Trophoblast cell (in vitro differentiated cells and primary cell): ENCODE data around the gene SRRM2.

Experiments
- DNase-seq, 2 donors: peaks; one replicate each; pipeline ENCODE4 v3.0.0-alpha.2; 2016
- H2AFZ ChIP-seq: 2 replicates; pipeline ENCODE4 v1.6.1; 2013; ENCODE audit warnings: low read length, moderate library complexity, mild to moderate bottlenecking; ENCODE audit not compliant: insufficient read depth, poor library complexity
- H2AK5ac ChIP-seq: 2 replicates; pipeline ENCODE4 v1.6.1; 2013; ENCODE audit warnings: mild to moderate bottlenecking, low read length
- H2BK120ac ChIP-seq: 2 replicates; pipeline ENCODE4 v1.6.1; 2013; ENCODE audit warnings: low read length, mild to moderate bottlenecking, moderate library complexity; ENCODE audit not compliant: insufficient read depth, poor library complexity
- H2BK12ac ChIP-seq: 2 replicates; pipeline ENCODE4 v1.6.1; 2013; ENCODE audit warnings: mild to moderate bottlenecking, low read length, moderate library complexity
- H2BK5ac ChIP-seq: 2 replicates; pipeline ENCODE4 v1.6.1; 2013; ENCODE audit warnings: low read length, low read depth, moderate library complexity, mild to moderate bottlenecking; ENCODE audit not compliant: poor library complexity
- H3K14ac ChIP-seq: 2 replicates; pipeline ENCODE4 v1.6.1; 2013; ENCODE audit warnings: mild to moderate bottlenecking, low read length
- H3K18ac ChIP-seq: 2 replicates; pipeline ENCODE4 v1.6.1; 2013; ENCODE audit warnings: mild to moderate bottlenecking, low read length
- H3K23ac ChIP-seq: 2 replicates; pipeline ENCODE4 v1.6.1; 2013; ENCODE audit warnings: low read length
- H3K27ac ChIP-seq: 2 replicates; pipeline ENCODE4 v1.5.1; 2013; ENCODE audit warnings: low read depth, mild to moderate bottlenecking, inconsistent platforms, low read length, moderate library complexity
- H3K27me3 ChIP-seq: 2 replicates; pipeline ENCODE4 v1.6.1; 2013; ENCODE audit warnings: inconsistent platforms, mild to moderate bottlenecking, low read length, moderate library complexity; ENCODE audit not compliant: insufficient read depth
- H3K36me3 ChIP-seq, 2 experiments: 1 replicate in 1 of 2; 2 replicates in 1 of 2; pipeline ENCODE4 v1.6.1; 2013; ENCODE audit warnings: low read length in 2 of 2, mild to moderate bottlenecking in 2 of 2, moderate library complexity in 1 of 2; ENCODE audit not compliant: insufficient read depth in 2 of 2, control insufficient read depth in 1 of 2
- H3K4ac ChIP-seq: 2 replicates; pipeline ENCODE4 v1.6.1; 2013; ENCODE audit warnings: low read depth, mild to moderate bottlenecking, low read length, moderate library complexity
- H3K4me1 ChIP-seq, 2 experiments: 1 replicate in 1 of 2; 2 replicates in 1 of 2; pipeline ENCODE4 v1.6.1; 2013; ENCODE audit warnings: low read length in 2 of 2, mild to moderate bottlenecking in 2 of 2, moderate library complexity in 1 of 2; ENCODE audit not compliant: insufficient read depth in 2 of 2, control insufficient read depth in 1 of 2
- H3K4me2 ChIP-seq: 2 replicates; pipeline ENCODE4 v1.6.1; 2013; ENCODE audit warnings: inconsistent platforms, mild to moderate bottlenecking, low read length, moderate library complexity
- H3K4me3 ChIP-seq: 2 replicates; pipeline ENCODE4 v1.5.1; 2013; ENCODE audit warnings: mild to moderate bottlenecking, low read depth, low read length, inconsistent platforms
- H3K79me1 ChIP-seq: one replicate; pipeline ENCODE4 v1.6.1; 2013; ENCODE audit warnings: low read length
- H3K79me2 ChIP-seq: 2 replicates; pipeline ENCODE4 v1.6.1; 2013; ENCODE audit warnings: low read length, mild to moderate bottlenecking; ENCODE audit not compliant: control insufficient read depth, insufficient read depth, poor library complexity
- H3K9ac ChIP-seq: 2 replicates; pipeline ENCODE4 v1.6.1; 2013; ENCODE audit warnings: mild to moderate bottlenecking, low read length
- H3K9me3 ChIP-seq: 2 replicates; pipeline ENCODE4 v1.6.1; 2013; ENCODE audit warnings: low read depth, mild to moderate bottlenecking, control low read depth, inconsistent platforms, low read length; ENCODE audit not compliant: insufficient read depth
- H4K12ac ChIP-seq: 2 replicates; pipeline ENCODE4 v1.6.1; 2013; ENCODE audit warnings: low read depth, mild to moderate bottlenecking, low read length, moderate library complexity
- H4K8ac ChIP-seq: 2 replicates; pipeline ENCODE4 v1.6.1; 2013; ENCODE audit warnings: low read depth, mild to moderate bottlenecking, low read length, moderate library complexity
- H4K91ac ChIP-seq: one replicate; pipeline ENCODE4 v1.6.1; 2013; ENCODE audit warnings: low read depth, mild to moderate bottlenecking, low read length, moderate library complexity
- WGBS: extraction: QIAGEN DNeasy Blood & Tissue Kit; methylation state at CpG from one replicate; pipeline ENCODE4 v1.1.7; 2013; ENCODE audit warnings: missing lambda C conversion rate; ENCODE audit not compliant: insufficient read length, insufficient coverage; ENCODE audit errors: extremely low coverage; 5-methylcytosine and 5-hydroxymethylcytosine counted together

SRRM2 gene

GRCh38 chr16:2748757-2749455, 3.5 kb upstream of the SRRM2 start:
- no peak overlapping the region for H3K18ac ChIP-seq
- H3K36me3 ChIP-seq: no peaks in the 10 kb centered on the region
- H4K91ac ChIP-seq: no peak overlapping the region
- H3K27ac ChIP-seq: no peak overlapping the region
- no peak for DNase-seq
- no peak overlapping the region for H3K9ac ChIP-seq
- no peak overlapping the region for H2AFZ ChIP-seq
- no peaks in the 10 kb centered on the region for H3K27me3 ChIP-seq
- H2AK5ac ChIP-seq: no peak overlapping the region
- peaks cover 2% of the 10 kb centered on the region for H3K9me3 ChIP-seq
- no peak overlapping the region for H3K14ac ChIP-seq
- no peak overlapping the region for H3K4ac ChIP-seq
- peaks cover 22% of the 10 kb centered on the region for H3K79me2 ChIP-seq
- H3K4me1 ChIP-seq: peaks cover 5% of the 10 kb centered on the region in 2 experiments
- no peak overlapping the region for H4K12ac ChIP-seq
- H2BK5ac ChIP-seq: no peak overlapping the region
- H3K4me2 ChIP-seq: no peak overlapping the region
- no peak overlapping the region for H3K23ac ChIP-seq
- WGBS: no CpG with 5 or more reads among the region's 7 CpGs
- H4K8ac ChIP-seq: no peak overlapping the region
- H3K79me1 ChIP-seq: peaks cover 20% of the 10 kb centered on the region
- no peak overlapping the region for H3K4me3 ChIP-seq
- H2BK120ac ChIP-seq: no peak overlapping the region
- no peak overlapping the region for H2BK12ac ChIP-seq

- no peak overlapping the region for H4K12ac ChIP-seq
- H3K18ac ChIP-seq: no peak overlapping the region
- no peak overlapping the region for H3K14ac ChIP-seq
- H2BK5ac ChIP-seq: no peak overlapping the region
- H3K27me3 ChIP-seq: no peaks in the 10 kb centered on the region
- no peak overlapping the region for H2AFZ ChIP-seq
- no peak overlapping the region for H2AK5ac ChIP-seq
- DNase-seq: no peak
- H3K9me3 ChIP-seq: peaks cover 2% of the 10 kb centered on the region
- H3K79me2 ChIP-seq: peaks cover 27% of the 10 kb centered on the region
- H3K4me3 ChIP-seq: no peak overlapping the region
- WGBS: no CpG with 5 or more reads among the region's 5 CpGs
- no peaks in the 10 kb centered on the region for H3K36me3 ChIP-seq
- H3K4me1 ChIP-seq: peaks cover 8 to 10% of the 10 kb centered on the region in 2 experiments
- no peak overlapping the region for H4K8ac ChIP-seq
- H3K4ac ChIP-seq: no peak overlapping the region
- H3K27ac ChIP-seq: no peak overlapping the region
- H3K23ac ChIP-seq: no peak overlapping the region
- peaks cover 20% of the 10 kb centered on the region for H3K79me1 ChIP-seq
- H3K4me2 ChIP-seq: no peak overlapping the region
- H3K9ac ChIP-seq: no peak overlapping the region
- H2BK120ac ChIP-seq: no peak overlapping the region
- no peak overlapping the region for H2BK12ac ChIP-seq
- H4K91ac ChIP-seq: no peak overlapping the region
Measured at GRCh38 chr16:2749476-2749875, 3.0 kb upstream of the SRRM2 start.

GRCh38 chr16:2749936-2750335, 2.5 kb upstream of the SRRM2 start:
- no peak overlapping the region for H3K4me2 ChIP-seq
- no peak overlapping the region for H3K18ac ChIP-seq
- no peak overlapping the region for H3K23ac ChIP-seq
- H3K4me1 ChIP-seq: peaks cover 8 to 12% of the 10 kb centered on the region in 2 experiments
- no peak overlapping the region for H2AFZ ChIP-seq
- no peak overlapping the region for H3K4me3 ChIP-seq
- no peak overlapping the region for H3K4ac ChIP-seq
- no CpG with 5 or more reads among the region's 6 CpGs for WGBS
- no peak overlapping the region for H4K8ac ChIP-seq
- H3K79me2 ChIP-seq: peaks cover 30% of the 10 kb centered on the region
- H2BK120ac ChIP-seq: no peak overlapping the region
- no peak overlapping the region for H3K27ac ChIP-seq
- DNase-seq: no peak
- peaks cover 20% of the 10 kb centered on the region for H3K79me1 ChIP-seq
- no peak overlapping the region for H4K12ac ChIP-seq
- H3K27me3 ChIP-seq: no peaks in the 10 kb centered on the region
- no peak overlapping the region for H3K14ac ChIP-seq
- no peak overlapping the region for H2BK12ac ChIP-seq
- H3K9me3 ChIP-seq: peaks cover 2% of the 10 kb centered on the region
- H2BK5ac ChIP-seq: no peak overlapping the region
- H2AK5ac ChIP-seq: no peak overlapping the region
- H4K91ac ChIP-seq: no peak overlapping the region
- no peak overlapping the region for H3K9ac ChIP-seq
- no peaks in the 10 kb centered on the region for H3K36me3 ChIP-seq

- DNase-seq: peak in 1 of 2 donors; percentile 43
- Histone ChIP-seq H2BK12ac (no peak overlapping the region), H3K4me3 (peak overlapping the region; percentile 91), H2AFZ (peak overlapping the region; percentile 78), H2BK5ac (peak overlapping the region; percentile 90), H4K91ac (peak overlapping the region; percentile 97), H3K36me3 (peaks cover 5 to 6% of the 10 kb centered on the region in 2 experiments), H3K23ac (no peak overlapping the region), H3K79me1 (peaks cover 20% of the 10 kb centered on the region), H2BK120ac (peak overlapping the region; percentile 81), H3K9me3 (no peaks in the 10 kb centered on the region), H3K27me3 (no peaks in the 10 kb centered on the region), H3K18ac (peak overlapping the region; percentile 80), H3K14ac (peak overlapping the region; percentile 94), H3K79me2 (peaks cover 44% of the 10 kb centered on the region), H3K4me1 (peaks cover 10 to 14% of the 10 kb centered on the region in 2 experiments), H2AK5ac (peak overlapping the region; percentile 70), H3K4me2 (peak overlapping the region; percentile 61), H3K4ac (peak overlapping the region; percentile 89), H3K27ac (peak overlapping the region; percentile 99), H4K8ac (peak overlapping the region; percentile 98), H4K12ac (peak overlapping the region; percentile 97), H3K9ac (peak overlapping the region; percentile 89)
- no CpG with 5 or more reads among the region's 23 CpGs for WGBS
Measured at GRCh38 chr16:2751577-2752034, 832 bp upstream of the SRRM2 start.
